ENCODE data around the gene SLC1A7.

SLC1A7 gene

DNA sequence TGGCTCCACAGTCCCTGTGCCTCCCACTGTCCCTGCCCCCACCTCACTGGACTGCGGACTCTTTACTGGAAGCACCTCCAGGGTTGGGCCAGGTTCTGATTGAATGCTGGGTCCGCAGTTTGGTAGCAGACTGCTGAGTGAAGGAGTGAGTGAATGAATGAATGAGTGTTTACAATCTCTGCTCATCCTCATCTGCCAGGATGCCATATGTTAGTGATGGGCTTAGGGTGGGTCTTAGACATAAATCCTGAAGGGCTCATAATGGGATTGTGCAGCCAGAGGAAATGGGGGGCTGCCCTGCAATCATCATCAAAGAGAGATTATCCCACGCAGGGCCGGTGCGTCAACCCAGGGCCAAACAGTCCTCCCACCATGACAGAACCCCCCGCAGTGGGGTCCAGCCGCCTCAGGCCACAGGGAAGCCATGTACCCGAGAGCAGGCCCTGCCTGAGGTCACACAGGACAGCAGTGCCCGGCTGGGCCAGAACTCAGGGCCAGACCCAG lies 26.1 kb downstream of the SLC1A7 start:
- no peak for DNase-seq

DNA sequence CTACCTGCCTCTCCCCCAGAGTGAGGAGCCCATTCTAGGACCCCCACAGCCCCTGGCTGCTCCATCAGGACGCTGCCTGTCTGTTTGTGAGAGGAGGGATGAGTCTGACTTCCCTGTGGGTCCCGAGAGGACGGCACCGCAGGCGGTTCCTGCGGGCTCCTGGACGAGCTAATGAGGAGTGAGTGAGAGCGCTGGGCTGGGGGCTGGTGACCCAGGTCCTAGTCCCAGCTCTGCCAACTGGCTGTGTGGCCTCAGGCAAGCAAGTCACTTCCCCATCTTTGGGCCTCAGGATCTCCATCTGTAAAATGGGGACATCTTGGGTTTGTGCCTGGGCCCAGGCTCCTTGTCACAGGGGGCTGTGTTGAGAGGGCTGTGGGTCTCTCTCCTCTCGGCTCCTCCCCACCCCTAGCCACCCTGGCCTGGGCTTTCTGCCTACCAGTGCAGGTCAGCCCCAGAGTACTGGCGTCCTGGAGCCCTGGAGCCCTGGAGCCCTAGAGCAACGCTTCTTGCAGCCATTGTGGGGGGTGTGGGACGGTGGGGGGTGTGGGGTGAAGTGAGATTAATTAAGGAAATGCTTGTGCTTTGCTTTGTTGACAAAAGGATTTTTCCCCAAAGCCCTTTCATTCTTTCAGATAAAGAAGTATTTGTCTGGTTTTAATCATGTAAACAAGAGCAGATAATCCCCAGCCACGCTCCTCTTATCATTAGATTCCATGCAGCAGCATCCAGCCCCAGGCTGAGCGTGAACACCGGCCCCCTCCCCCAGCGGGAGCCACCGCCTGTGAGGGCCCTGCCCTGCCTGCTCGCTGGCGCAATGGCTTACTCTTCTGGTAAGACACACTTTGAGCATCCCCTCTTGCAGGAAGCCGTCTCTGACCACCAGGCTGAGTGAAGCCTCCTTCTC lies 26.8 kb downstream of the SLC1A7 start:
- DNase-seq = peak in 1 of 51 donors; percentile 3

DNA sequence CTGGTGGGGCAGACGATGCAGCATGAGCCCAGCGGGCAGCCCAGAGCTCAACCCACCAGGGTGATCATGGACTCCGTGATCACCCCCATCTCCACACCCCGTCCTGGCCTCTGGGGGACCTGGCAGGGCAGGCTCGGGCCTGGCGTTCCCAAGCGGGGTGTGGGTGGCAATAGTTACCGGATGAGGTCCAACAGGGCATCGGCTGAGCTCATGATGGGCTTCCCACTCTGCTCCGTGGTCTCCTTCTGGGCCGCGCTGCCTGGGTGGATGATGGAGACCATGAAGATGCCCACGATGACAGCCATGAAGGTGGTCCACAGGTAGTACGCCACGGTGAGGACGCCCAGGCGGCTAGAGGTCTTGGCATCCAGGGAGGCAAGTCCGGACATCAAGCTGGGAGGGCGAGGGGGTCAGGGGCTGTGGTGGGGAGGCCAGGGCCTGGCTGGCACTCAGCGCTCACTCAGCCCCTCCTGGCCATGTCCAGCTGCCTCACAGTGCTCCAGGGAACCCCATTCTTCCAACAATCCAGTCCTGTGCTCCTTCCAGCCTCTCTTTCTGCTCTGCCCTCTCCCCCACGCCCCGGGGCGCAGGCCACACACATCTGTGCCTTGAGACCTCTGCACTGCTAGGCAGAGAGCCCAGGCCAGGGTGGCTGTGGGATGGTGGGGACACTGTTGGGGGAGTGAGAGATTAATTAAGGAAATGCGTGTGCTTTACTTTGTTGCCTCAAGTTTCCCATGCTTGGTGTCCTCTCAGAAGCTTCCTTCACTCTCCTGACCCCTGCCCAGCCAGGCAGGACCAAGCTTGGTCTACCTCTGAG lies 27.6 kb downstream of the SLC1A7 start:
- DNase-seq = no peak

DNA sequence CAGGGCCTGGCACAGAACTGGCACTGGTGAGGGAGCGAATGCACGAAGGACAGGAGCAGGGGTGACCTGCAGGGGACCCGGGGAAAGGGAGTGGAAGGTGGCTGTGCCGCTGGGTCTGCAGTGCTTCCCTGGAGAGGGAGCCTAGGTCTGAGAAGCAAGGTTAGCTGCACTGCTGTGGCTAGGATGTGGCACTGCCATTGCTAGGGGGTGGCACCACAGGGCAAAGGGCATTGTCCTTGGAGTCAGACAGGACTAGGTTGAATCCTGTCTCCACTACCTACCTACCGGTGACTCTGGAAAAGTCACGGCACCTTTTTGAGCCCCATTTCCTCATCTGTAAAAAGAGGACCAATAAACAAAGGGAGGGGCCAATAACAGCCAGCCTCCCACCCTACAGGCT lies 28.3 kb downstream of the SLC1A7 start:
- no peak for DNase-seq

DNA sequence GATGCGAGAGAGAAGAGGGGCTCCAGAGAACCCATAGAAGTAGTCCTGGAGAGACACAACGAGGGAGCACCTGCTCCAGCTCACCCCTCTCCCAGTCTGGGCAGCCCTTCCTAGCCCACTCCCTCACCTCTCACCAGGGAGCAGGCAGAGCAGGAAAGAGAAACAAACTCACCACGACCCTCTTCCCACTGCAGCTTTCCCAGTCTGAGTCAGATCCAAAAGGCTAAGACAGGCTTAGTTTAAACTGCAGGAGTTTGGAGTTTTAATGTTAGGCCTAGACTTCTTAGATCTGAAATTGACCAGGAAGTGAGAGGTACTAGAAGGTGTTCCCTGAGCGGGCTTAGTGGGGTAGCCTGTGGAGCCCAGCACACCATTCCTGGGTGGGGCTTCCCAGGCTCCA lies 29.6 kb downstream of the SLC1A7 start:
- no peak for DNase-seq

DNA sequence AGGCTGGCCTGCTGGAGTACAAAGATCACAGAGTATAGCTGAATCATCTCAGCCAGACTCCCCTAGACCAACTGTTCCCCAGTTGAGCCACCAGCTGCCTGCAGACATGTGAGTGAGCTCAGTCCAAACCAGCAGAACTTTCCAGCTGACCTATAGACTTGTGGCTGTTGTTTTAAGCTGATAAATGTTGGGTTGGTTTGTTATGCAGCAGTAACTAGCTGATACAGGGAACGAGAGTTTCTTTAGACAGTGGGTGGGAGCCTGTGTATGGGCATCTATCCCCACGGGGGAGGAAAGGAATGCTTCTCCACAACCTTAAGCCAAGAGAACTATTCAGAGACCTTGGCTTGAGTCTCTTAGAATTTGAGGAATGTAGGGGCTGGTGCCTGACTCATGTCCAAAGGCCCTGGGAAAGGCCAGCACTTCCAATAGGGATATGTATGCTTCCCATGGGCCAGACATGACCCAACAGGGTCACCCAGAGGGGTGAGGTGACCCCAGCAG lies 30.1 kb downstream of the SLC1A7 start:
- no peak for DNase-seq

DNA sequence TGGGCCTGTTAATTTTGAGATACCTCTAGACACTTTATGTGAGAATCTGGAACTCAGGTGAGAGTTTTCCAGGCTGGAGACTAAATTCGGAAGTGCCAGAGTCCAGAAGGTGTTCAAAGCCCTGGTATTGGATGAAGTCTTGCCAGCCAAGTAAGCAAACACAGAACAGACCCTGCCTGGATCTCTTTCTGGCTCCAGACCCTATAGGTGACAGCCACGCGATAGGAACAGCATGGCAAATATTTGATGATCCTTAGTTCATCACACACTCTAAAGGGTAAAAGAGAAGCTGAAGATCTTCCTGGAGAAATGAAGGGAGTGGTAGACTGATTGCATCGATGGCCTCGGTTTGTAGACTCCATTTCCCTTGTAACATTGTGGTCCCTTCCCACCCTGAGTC lies 30.7 kb downstream of the SLC1A7 start:
- no peak for DNase-seq

DNA sequence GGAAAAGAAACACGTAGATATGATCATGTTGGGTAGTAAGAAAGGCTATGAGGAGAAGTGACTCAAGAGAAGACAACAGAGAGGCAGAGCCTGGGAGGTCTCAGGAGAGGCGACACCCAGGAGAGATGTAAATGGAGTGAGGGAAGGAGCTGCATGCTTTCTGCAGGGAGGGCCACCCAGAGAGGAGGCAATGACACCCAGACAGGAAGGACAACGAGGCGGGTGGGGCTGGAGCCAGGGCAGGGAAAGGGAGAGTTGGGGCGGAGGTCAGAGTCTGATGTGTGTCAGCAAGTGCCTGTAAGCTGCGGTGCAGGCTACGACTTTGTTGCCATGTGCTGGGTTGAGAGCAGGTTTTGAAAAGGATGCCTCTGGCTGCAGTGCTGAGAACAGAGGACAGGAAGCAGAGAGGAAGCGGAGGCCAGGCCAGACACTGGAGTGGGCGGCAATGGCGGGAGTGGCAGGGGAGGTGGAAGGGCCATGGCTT lies 31.3 kb downstream of the SLC1A7 start:
- no peak for DNase-seq

DNA sequence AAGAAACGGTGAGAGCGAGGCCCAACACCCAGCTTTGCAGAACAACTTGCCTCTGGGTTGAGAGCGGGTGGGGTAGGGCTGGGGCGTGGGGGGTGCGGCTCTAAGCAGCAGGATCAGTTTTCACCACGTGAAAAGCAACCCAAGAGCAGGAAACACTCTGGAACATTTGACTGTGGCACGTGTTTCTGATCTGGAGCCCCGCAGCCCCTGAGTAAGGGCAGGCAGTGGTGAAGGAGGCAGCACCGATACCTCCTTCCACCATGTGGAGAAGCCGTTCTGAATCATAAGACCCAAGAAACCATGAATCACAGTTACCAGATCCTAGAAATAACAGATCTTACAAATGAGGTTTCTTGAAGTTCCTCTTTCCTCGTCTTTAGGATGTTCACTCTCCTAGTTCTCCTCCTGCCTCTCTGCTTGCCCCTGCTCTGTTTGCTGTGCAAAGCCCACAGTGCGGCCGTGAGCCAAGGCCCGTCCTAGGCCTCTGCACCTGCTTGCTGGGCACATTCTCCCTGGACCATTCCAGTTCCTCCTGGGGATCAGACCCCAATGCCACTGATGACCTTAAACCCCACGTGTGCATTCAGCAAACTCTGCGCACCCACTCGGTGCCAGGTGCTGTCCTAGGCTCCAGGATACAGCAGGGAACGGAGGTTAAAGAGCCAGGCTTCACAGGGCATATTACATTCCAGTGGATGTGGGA lies 31.9 kb downstream of the SLC1A7 start:
- DNase-seq = no peak

DNA sequence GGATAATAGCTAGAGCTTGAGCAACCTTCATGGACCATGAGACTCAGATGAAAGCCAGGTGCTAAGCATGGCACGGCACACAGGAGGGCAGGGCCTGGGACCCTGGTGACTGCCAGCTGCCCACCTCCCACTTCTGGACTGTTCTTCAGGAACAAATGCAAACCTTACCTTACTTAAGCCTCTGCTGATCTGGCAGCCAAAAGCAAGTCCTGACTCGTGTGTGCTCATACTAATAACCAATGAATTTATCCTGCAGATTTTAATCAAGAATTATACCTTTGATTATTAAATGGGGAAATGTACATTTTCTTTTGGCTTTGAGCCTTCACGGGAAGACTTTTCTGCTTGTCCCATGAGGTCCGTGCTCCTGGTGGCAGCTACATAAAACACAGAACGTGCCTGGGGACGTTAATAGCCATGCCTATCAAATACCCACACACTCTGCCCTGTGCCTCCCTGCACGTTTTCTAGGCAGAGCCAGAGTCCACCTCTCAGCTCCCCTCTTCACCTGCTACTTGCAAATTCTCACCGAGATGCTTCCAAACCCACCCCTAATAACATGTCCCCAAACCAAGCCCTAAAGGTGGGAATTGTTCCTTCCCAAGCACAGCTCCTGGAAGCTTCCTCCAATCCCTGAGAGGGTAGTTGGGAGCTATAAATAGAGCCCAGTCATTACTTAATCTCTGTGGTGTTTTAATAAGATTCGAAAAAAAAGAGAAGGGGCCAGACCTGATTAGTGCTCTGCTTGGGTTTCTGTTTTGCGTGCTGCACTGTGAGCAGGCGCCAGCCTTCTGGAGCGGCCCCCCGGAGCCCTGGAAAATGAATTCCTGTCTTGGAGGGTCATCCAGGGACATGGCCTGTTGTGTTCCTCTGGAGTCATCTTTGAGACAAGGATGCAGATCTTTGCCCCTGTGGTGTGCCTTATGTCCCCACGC lies 33.5 kb downstream of the SLC1A7 start:
- DNase-seq = no peak

DNA sequence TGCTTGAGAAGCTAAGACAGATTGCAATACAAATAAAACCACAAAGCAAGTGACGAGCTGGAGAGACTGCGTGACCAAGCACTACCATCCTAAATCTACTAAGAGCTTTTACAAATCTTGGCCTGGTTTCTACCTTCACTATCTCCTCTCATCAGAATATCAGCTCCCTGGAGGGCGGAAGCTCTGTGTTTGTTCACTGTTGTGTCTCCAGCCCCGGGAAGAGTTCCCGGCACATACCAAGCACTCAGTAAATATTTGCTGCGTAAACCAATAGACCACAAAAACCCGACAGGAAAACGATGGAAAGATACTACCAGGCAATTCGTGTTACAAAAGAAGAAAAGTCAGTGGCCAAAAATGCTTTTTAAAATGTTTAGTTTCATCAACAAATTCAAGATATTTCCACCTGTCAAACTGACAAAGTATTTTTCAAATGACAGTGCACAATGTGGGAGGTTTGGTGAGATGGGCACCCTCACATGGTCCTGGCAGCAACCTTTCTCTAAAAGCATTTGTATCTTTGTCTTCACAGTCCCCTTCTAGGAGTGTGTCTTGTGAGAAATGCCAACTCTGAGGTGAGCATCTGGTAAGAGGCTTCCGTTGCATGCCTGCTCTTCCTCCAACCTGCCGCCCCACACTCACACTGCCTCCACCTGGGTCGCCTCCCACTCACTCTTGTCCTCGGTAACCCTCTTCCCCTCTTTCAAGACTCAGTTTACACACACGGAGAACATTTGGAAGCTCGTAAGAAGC lies 34.7 kb downstream of the SLC1A7 start:
- DNase-seq = no peak

DNA sequence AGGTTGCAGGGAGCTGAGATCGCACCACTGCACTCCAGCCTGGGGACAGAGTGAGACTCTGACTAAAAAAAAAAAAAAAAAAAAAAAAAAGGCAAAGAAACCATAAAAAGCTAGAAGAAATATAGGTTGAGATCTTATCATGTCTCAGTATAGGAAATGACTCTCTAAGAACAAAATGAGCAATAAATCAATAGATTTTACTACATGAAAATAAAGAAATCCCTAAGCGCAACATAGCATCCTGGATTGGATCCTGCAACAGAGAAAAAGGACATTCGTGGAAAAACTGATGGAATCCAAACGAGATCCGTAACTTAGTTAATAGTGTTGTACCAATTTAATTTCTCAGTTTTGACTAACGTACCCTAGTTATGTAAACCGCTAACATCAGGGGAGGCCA lies 35.3 kb downstream of the SLC1A7 start:
- DNase-seq = no peak

DNA sequence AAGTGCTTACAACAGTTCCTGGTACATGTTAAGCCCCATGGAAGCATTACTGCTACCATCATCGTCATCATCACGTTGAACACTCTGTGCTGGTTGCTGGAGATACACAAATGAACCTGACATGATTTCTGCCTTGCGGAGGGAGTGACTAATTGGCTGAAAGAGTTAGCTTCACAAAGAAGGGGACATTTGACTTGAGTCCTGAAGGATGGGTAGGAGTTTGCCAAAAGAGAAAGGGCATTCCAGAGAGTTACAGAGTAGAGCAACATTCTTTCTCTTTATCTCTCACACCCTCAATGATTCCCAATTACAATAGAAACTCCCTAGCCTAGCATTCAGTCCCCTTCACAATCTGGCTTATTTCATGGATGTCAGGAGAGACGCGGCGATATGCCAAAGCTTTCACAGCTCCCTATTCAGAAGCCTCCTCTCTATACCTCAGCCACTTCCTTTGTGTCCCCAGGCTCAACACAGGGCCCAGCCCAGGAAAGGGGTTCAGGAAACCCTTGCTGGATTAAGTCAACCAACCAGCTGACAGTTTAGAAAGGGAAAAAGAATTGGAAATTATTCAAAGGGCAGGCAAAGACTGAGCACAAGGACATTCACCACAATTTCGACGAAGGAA lies 38.0 kb downstream of the SLC1A7 start:
- no peak for DNase-seq

DNA sequence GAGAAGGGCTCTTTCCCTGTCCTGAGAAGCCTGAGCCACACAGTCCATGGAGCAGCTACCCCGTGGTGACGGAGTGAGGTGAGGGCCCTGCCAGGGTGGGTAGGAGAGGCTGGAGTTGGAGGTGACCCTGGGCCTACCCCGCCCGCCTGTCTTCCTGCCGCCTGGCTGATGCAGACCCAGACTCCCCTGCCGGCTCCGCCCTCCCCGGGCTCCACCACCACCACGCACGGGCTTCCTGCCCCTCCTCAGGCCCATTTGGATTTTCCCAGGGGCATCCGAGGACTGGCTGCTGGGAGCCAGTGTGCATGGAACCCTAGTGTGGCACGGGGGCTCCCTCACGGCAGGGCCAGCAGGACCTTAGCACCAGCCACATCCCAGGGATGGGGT lies 47.9 kb downstream of the SLC1A7 start:
- no peak for DNase-seq

DNA sequence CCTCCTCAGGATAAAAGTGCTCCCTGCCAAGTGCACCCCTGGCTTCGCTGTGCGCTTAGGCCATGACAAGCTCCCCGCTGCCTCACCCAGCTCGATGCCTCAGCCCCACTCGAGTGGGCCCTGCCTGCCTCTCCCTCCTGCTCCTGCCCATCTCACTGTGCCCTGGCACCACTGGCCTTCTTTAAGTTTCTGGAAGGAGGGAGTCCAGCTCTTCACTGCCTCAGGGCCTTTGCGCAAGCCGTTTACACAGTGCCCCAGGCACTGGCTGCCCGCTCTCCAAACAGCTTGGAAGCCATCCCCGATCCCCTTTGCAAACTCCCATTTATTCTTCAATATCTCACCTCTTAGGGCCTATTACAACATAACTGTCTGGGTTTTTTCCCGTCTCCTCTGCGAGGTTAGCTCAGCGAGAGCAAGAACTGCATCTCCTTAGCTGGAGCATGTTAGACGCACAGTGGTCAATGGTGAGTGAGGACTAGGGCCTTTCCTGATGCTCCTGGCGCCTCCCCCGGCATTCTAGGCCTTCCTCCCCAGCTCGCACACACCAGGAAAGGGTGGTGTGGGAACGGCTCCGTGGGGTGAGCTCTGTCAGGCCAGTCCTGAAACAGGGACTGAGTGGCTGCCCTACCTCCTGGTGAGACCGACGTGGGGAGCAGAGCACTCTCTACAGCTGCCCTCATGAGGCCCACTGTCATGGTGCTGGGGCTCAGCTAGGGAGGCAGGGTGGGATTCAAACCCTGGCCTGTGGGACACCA lies 48.5 kb downstream of the SLC1A7 start:
- no peak for DNase-seq

DNA sequence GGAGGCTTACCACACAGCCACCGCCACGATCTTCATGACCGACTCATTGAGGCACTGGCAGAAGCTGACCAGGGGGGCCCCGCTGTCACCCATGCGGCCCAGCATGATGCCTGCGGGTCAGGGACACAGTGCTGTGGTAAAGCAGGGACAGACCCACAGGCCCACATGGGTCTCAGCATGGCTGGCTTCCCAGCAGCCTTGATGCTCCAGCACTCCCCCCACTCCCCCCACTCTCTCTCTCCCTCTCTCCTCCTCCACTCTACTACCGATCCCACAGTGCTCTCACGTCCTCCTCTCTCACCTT lies 49.0 kb downstream of the SLC1A7 start:
- DNase-seq = no peak

DNA sequence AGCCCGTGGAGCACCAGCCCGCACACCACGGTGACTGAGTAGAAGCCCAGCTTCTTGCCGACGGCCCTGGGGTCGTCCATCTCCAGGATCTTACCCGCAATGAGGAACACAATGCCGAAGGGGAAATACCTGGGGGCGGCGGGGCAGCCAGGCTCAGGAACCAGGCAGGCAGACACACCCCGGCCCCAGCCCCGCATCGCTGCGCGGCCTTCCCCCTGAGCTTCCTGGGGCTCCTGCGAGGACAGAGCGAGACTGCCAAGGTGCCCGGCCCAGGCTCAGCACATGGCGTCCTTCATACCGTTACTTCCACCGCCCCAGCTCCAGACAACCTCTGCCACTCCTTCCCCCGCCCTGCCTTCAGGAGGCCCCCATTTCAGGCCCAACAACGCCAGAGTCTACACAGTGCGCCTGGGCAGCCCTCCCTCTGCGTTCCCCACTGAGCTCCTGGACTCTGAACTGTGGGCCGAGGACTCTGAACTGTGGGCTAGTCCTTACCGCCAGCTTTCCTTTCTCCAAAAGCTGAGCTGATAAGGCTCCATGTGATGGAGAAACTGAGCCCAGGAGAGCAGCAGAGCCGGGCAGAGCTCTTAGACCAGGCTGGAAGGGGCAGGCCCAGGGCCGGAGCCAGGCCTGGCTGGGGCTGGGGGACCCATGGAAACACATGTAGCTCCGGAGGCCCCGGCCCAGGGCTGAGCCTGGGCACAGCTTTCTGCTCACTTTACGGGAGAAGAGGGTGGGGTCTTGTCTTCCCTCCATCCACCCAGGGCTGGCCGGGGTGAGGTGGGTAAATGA lies 49.6 kb downstream of the SLC1A7 start:
- DNase-seq = no peak
